Left cardiac atrium (tissue), 4 donors: ENCODE measurements around the gene CDPF1. TPM values are rescaled to one million over a fixed set of nuclear protein-coding genes. Genes with fewer than 3 reads are reported as not detected.
"Not testable (repeated sequence)": the region's sequence is repeated elsewhere in the genome, so short reads cannot be mapped to it uniquely, and the experiment has no call there.

Experiments
- ATAC-seq, 2 donors: fragments of 200-7000 bp; cut with Tn5 transposase; one replicate each; pipeline ENCODE4 v1.9.1; 2020; ENCODE audit warnings: mild to moderate bottlenecking in 2 of 2, moderate library complexity in 2 of 2
- DNase-seq: peaks from one replicate; pipeline ENCODE4 v3.0.0-alpha.2; 2020
- intact Hi-C, 2 donors: fragments of 100-400 bp; cut with DNase I; formaldehyde crosslinking; loops; one replicate each; pipeline versions ENCODE4 v1.14.1 to v1.15.1; 2022 to 2023
- total RNA-seq, 2 donors: library from RNA; stranded (reverse); fragmentation: NEBNext Ultra II Directional; extraction: Animal tissue kit (Norgen Biotek cat#: 25700); gene quantifications; one replicate each; pipeline ENCODE4 v1.2.1, GENCODE V29; 2021
- donor health status: DM: no; HTN: yes; CAD: no.
- donor health status: DM: no; HTN: yes; CAD: no; lungs with severe emphysema.
- donor health status: DM: yes; HTN: yes; CAD: no.
- donor health status: Dilated cardiomyopathy.

CDPF1 gene
- total RNA-seq, 2 donors from 2014 or later: 8.1 to 8.2 TPM

DNA sequence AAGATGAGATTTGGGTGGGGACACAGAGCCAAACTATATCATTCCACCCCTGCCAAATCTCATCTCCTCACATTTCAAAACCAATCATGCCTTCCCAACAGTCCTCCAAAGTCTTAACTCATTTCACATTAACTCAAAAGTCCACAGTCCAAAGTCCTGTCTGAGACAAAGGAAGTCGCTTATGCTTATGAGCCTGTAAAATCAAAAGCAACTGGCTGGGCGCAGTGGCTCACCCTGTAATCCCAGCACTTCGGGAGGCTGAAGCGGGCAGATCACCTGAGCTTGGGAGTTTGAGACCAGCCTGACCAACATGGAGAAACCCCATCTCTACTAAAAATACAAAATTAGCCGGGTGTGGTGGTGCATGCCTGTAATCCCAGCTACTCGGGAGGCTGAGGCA is 14.4 kb upstream of the CDPF1 start:
- ATAC-seq, intact Hi-C loops, DNase-seq: not testable (repeated sequence)

DNA sequence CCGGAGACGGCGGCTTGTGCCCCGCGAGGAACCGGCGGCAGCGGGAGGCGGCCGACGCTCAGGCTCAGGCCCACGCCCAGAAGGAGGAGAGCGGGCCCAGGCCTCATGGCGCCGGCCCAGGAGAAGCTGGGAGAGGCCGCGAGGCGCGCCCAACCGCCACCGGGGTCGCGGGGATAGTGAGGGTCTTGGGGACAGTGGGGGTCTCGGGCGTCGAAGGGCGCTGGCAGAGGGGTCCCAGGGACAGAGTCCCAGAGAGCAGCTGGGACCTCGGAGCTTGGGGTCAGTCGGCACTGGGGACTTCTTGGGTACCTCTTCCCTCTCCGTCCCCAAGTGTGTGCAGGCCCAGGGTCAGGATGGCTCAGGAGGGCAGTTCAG is 13.1 kb upstream of the CDPF1 start, which contains the start of gene PKDREJ:
PKDREJ (minus strand) TSS at position 128 of the 375 bp plus-strand sequence; CDS start at position 107, 21 bp downstream.
- ATAC-seq (no peak), DNase-seq (no peak)
- intact Hi-C loops: no loop called here

DNA sequence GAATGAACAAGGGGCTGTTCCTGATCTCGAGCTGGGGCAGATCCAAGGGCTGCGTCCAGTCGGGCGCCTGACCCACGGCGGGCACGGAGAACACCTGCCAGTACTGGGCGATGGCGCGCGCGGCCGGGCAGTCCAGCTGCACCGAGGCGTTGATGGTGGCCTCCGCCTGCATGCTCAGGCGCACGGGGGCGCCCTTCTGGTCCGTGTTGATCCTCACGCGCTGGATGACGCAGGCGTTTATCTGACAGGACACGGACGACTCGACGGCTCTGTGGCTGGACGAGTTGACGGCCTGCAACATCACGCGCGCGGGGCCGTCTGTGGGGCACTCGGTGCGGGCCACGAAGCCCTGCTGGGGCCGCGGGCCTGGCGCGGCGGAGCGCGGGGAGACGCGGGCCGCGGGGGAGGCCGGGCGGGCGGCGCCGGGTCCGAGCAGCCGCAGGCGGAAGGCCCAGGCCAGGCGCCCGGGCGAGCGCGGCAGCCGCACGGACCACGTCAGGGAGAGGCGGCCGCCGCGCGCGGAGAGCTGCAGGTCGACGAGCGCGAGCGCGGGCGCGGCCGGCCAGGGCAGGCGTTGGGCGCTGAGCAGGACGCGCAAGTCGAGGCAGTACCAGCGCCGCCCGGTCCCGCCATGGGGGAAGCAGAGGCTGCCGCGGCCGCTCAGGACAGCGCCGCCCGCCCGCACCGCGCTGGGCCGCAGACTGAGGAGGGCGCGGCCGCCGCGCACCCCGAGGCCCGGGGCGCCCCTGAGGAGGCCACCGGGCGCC is 12.5 kb upstream of the CDPF1 start:
- ATAC-seq (peak; percentile 25 to 69), DNase-seq (peak; percentile 79)
- intact Hi-C loops: no loop called here

DNA sequence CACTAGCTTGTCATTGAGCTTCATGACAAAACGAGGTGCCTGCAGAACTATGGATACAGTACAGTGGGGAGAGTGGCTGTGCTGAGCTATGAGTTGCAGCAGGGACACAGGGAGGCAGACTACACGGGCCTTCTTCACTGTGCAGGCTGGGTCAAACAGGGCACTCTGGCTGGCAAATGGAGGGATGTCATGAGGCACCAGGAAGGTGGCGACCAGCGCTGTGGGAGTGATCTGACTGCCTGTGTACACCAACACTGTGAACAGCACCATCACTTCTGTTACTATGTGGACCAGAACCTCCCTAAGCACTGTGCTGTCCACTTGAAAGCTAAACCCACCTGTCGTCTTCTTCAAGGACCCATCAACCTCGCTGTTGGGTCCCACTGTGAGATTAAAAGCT is 9.9 kb upstream of the CDPF1 start:
- intact Hi-C loops: no loop called here
- ATAC-seq (no peak), DNase-seq (no peak)

DNA sequence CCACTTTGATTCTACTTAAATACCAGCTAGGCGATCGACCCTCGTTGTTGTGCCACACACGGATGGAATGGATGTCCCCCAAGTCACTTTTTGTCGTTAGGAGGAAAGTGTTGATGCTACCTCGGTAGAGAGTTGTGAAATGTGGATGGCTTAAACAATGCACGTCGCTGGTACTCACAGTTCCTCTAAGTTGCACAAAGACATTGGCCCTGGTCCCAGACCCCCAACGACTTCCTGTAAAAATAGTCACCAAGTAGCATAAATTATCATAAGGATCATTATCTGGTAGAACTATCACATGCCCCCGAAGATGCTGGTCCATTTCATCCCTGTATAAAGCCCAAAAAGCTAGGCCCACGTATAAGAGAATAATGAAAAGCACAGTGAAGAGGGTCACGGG is 9.3 kb upstream of the CDPF1 start:
- no peak for DNase-seq
- intact Hi-C loops: no loop called here
- no peak for ATAC-seq

DNA sequence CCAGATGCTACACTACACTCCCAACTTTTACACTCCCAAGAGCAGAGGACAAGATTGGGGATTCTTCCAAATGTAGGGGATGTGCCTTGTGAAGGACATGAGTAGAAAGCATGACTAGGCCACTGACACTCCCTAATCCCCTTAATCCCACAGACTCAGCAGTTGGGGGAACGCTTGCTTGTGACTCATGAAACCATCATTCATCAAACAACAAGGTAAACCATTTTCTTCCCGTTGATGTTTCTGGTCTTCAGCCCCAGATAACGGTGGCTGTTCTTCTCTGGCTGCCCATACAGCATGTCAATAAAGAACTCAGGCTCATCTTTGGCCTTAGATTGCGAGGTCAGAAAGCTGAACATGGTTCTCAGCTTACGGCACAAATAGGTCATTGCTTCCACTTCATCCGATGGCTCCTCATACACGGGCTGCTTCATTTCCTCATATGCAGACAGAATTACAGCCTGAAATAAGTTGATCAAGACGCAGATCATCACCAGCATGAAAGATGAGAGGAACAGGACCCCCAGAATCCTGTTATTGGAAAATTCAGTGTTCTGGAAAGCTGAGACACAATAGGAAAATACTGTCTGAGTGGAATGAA is 6.4 kb upstream of the CDPF1 start:
- no peak for ATAC-seq
- no peak for DNase-seq
- intact Hi-C loops: no loop called here

DNA sequence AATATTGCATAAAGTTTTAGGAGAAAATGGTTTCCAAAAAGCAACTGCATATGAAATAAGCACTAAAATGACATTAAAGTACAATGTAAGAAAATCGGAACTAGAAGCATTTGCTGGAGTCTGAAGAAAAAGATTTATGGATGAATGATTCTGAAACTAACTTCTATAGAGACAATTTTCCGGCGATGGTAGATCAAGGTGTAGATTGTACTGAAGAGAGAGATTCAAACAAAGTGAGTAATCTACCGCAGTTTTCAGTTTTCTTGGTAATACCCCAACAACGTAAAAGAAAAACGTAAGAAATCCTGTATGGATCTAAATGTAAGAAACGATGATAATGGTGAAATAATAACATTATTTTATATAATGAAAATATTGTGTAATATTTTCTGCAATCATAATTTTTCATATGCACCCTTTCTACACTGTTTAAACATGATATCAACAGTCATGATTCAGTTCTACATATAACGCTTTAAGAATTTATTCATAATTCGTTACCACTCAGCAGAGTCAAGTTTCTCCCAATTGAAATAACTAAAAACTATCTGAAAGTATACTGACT is 1.8 kb upstream of the CDPF1 start:
- intact Hi-C loops: loop anchor here in 1 of 2 donors (5.0 kb wide), 1 partner anchor 35 kb away; no protein-coding TSS in a partner anchor
- ATAC-seq (no peak), DNase-seq (no peak)

DNA sequence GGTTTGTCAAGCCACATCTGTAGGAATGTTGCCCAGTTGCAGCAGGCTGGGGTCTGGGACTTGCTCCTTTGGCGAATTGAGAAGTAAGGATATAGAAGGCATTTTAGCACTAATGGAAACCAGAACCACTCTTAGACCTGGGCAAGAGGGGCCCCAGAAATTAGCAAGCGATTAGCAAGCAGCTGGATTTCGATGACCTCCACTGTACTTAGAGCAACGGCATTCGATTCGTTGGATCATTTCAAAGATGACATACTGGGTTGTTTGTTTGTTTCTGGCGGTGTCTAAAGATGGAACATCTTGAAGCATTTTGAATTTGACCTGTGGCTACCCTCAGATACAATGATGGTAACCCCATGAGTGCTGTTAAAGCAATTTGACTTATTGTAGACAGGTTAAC is 1.2 kb upstream of the CDPF1 start:
- intact Hi-C loops: loop anchor here in 1 of 2 donors (5.0 kb wide), 1 partner anchor 36 kb away; no protein-coding TSS in a partner anchor
- ATAC-seq: no peak
- no peak for DNase-seq

DNA sequence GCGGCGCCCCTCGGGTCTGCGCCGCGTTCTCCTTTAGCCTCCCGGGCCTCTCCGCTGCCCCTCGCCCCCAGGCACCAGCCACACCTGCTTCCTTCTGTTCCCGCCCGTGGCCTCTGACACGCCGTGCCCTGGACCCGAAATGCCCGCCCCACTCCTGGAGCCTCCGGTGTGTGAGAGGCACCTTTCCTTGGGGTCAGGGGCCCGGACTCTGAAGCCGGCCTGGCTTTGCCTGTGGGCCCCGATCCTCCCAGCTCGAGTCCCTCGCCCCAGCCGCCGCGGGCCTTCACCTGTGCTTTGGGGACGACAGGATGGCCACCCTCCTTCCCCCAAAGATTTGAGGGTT is 661 bp upstream of the CDPF1 start:
- intact Hi-C loops: loop anchor here in 1 of 2 donors (5.0 kb wide), 1 partner anchor 37 kb away; no protein-coding TSS in a partner anchor
- peak; percentile 7 to 16 for ATAC-seq
- DNase-seq: no peak

DNA sequence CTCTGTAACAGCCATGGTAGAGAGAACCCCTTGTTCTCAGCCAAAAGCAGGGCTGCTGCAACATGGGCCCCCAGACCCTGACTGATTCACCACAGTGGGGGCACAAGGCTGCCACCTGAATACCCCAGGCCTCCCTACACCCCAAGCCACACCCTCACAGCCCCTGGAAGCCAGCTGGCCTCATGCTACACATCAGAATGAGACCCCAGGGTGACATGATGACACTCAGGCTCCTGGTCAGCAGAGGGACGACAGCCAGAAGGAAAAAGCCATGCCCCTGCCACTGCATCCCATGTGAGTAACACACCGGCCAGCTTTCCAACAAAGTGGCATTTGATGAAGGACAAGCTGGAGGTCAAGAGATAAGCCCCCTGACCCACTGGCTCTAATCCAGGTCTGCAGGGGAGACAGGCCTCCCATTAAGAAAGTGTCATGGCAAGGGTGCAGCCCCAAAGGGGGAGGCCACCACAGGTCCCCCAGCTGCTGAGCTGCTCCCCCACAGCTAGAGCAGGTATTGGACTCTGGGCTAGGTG is 2.6 kb downstream of the CDPF1 start:
- intact Hi-C loops: loop anchor here in 1 of 2 donors (10.0 kb wide), 1 partner anchor 93 kb away; the partner anchor contains the start of gene PPARA
- ATAC-seq (no peak), DNase-seq (no peak)

DNA sequence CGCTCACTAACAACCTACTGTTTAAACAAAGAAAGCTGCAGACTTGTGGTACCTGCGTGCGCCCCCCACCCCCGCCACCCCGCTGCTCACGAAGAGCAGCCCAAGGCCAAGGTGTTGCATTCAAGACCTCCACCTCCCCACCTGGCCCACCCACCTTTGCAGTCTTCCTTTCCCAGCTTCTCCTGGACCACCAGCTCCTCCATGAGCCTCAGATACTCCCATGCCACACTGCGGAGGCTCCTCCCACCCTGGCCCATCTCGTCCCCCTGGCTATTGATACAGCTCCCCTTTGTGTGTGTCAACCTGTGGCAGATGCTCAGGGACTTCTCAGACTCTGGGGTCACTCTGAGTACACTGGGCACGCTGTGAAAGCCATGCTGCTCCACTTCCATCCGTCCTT is 3.9 kb downstream of the CDPF1 start:
- intact Hi-C loops: loop anchor here in 1 of 2 donors (10.0 kb wide), 1 partner anchor 91 kb away; the partner anchor contains the start of gene PPARA
- ATAC-seq: no peak
- no peak for DNase-seq

DNA sequence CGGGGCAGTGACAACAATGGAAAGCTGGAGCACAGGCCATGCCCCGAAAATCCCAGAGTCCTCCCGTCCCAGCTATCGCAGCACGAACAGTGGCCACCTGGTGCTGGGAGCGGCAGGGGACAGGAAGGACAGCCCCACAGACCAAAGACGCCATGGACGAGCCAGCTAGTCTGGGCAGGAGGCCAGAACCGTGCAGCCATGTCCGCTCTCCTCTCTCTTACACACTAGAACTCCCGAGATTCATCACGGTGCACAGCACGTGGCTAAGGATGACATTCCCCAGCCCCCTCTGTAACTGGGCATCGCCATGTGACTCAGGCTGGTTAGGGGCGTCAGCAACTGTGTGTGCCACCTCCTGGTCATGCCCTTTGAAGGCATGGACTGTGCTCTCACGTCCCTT is 4.6 kb downstream of the CDPF1 start:
- DNase-seq (peak; percentile 74), ATAC-seq (peak; percentile 33 to 36)
- intact Hi-C loops: loop anchor here in 1 of 2 donors (10.0 kb wide), 1 partner anchor 91 kb away; the partner anchor contains the start of gene PPARA

DNA sequence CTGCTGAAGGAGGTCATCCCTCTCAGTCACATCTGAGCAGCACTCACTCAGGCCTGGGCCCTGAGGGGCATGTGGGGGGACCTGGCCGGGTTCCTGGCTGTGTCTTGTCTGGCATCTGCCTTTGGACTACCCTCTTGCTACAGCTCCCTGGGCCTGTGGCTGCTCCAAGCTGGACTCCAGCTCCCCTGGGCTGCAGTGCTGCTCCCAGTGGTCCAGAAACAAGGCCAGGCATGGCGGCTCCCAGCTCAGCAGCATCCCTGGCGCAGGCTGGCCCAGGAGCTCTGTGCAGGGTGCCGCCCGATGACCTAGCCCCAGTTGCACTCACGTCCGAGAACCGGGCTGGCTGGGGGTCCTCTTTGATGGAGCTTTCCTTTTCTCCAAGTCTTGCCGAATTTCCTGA is 5.3 kb downstream of the CDPF1 start:
- DNase-seq (no peak), ATAC-seq (no peak)
- intact Hi-C loops: loop anchor here in 1 of 2 donors (10.0 kb wide), 1 partner anchor 90 kb away; the partner anchor contains the start of gene PPARA

DNA sequence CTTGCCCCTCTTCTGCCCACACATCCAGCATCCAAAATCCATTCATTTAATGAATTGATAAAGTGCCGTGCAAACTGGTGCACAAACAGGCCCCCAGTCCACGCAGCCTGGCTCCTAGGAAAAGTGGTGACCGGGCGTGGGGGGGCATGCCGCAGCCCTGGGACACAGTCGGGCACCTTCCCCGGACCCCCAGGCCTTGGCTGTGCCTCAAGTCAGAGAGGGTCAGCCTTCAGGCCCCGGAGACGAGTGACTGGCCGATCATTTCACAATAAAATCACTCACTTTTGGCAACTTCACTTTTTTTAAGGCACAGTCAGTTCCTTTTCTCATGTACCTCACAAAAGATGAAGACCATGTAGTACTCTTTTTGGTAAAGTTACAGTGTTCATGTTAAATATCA is 8.0 kb downstream of the CDPF1 start:
- DNase-seq: no peak
- intact Hi-C loops: loop anchor here in 1 of 2 donors (10.0 kb wide), 1 partner anchor 87 kb away; the partner anchor contains the start of gene PPARA
- ATAC-seq: no peak

DNA sequence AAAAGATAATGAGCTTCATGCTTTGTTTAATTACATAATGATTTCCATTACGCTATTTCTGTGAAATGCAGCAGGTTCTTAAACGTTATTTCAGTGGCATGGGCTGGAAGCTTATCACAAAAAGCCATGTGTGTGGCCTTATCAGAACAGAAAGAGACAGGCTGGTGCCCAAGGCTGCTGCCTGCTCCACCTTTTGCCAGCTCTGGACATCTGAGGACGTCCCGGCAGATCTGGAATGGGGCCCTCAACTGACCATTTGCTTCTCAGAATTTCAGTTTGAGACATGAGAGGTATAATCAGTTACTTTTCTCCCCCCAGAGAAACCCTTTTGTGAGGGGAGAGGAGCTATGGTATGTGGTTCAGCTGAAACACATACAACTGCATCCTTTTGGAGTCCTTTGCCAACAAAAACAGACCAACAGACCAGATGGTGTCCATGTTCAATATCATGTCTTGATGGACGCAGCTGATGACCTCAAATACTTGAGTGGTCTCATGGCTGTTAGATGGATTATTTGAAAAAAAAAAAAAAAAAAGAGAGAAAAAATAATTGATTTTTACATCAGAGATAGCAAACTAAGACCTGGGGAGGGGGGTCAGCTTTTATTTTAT is 8.6 kb downstream of the CDPF1 start:
- intact Hi-C loops: loop anchor here in 1 of 2 donors (10.0 kb wide), 1 partner anchor 87 kb away; the partner anchor contains the start of gene PPARA
- DNase-seq (peak; percentile 40), ATAC-seq (peak; percentile 23 to 34)

DNA sequence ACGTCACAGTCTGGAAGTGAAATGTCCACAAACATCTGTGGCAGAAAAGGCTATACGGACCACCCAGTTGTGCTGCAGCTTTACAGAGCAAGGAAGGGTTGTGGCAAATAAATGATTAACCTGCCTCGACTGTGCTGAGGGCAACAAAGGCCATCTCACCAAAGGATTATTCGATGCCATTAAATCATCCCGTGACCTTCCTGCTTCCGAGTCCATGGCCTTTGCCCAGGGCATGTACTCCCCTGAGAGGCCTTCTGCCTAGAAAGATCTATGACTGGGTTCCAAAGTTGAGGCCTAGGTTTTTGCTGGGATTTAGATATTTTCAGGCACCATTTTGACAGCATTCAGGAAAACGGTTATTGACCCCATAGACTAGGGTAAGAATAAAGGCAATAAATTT is 9.2 kb downstream of the CDPF1 start:
- ATAC-seq (no peak), DNase-seq (no peak)
- intact Hi-C loops: loop anchor here in 1 of 2 donors (10.0 kb wide), 1 partner anchor 86 kb away; the partner anchor contains the start of gene PPARA

DNA sequence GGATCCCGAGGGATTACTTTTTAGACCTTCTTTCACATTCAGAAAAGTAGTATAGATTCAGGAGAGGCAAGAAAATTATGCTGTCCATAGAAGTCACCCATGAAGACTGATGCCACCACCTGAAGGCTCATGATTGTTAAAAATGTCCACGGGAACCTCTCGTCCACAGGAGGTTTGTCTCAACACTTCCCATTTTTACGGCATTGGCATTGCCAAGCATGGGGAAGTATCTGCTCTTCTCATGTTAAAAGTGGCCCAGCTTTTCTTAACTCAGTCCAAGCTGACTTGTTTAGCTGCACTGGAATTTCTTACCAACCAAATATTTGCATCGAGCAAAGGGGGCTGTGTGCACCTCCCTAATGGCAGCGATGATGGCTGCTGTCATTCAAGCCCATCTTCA is 9.6 kb downstream of the CDPF1 start:
- ATAC-seq: no peak
- intact Hi-C loops: loop anchor here in 1 of 2 donors (10.0 kb wide), 1 partner anchor 86 kb away; the partner anchor contains the start of gene PPARA
- no peak for DNase-seq

DNA sequence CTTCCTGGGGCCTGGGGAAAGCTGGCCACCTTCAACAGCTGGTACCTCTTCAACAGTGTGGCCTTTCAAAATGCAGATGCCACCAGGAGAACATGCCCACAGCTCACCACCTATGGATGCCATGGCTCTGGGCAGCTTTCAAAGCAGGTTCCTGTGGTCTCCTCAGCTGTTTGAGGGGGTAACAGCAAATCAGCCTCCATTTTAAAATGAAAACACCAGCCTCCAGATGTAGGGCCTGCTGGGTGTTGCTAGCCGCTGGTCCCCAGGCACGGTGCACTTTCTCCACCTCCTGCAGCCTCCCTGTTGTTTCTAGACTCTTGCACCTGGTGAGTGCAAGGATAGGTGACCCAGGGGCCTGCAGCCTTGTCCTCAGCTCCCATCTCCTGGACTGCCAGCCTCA is 10.0 kb downstream of the CDPF1 start:
- DNase-seq (no peak), ATAC-seq (no peak)
- intact Hi-C loops: loop anchor here in 1 of 2 donors (10.0 kb wide), 1 partner anchor 85 kb away; the partner anchor contains the start of gene PPARA
